ENCODE results near the gene DENND1B. TPM values are rescaled to one million over a fixed set of nuclear protein-coding genes. Genes with fewer than 3 reads are reported as not detected.
A peak's percentile ranks its signal among the peaks of the same experiment; 100 is the strongest.

The DENND1B gene
- polyA plus RNA-seq, 1 of the 3 experiments (the other 2 are of a cell fraction) = 1.4 TPM

DNA sequence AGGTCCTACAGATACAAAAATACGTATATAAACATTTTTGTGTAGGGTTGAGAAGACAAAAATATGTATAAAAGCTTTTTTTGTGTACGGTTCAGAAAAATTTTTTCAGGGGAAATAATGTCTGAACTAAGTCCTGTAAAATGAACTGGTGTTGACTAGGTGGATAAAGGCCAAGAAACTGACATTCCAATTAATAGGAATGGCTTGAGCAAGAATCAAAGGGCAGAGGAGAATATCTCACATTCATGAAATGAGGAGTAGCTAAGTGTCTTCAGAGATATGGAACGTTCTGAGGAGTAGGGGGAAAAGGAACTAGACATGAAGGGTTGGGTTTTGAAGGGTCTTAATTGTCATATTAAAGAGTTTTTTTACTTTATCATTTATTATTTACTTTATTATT is 231.2 kb downstream of the DENND1B start (continued):
- TF ChIP-seq, protein P1, sequence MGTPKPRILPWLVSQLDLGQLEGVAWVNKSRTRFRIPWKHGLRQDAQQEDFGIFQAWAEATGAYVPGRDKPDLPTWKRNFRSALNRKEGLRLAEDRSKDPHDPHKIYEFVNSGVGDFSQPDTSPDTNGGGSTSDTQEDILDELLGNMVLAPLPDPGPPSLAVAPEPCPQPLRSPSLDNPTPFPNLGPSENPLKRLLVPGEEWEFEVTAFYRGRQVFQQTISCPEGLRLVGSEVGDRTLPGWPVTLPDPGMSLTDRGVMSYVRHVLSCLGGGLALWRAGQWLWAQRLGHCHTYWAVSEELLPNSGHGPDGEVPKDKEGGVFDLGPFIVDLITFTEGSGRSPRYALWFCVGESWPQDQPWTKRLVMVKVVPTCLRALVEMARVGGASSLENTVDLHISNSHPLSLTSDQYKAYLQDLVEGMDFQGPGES (IDR thresholded peaks at IDR 0.05; ENCODE audit: low read depth, low read length) = no peak
- TF ChIP-seq, protein P2, sequence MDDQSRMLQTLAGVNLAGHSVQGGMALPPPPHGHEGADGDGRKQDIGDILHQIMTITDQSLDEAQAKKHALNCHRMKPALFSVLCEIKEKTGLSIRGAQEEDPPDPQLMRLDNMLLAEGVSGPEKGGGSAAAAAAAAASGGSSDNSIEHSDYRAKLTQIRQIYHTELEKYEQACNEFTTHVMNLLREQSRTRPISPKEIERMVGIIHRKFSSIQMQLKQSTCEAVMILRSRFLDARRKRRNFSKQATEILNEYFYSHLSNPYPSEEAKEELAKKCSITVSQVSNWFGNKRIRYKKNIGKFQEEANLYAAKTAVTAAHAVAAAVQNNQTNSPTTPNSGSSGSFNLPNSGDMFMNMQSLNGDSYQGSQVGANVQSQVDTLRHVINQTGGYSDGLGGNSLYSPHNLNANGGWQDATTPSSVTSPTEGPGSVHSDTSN (IDR thresholded peaks at IDR 0.05) = no peak
- TF ChIP-seq TCF12 (IDR thresholded peaks at IDR 0.05) (no peak), ELF1 (IDR thresholded peaks at IDR 0.05) (no peak), RAD21 (IDR thresholded peaks at IDR 0.05; ENCODE audit: low read length) (no peak), GABPA (IDR thresholded peaks at IDR 0.05; ENCODE audit: low read depth) (no peak)
- TF ChIP-seq, protein P3, sequence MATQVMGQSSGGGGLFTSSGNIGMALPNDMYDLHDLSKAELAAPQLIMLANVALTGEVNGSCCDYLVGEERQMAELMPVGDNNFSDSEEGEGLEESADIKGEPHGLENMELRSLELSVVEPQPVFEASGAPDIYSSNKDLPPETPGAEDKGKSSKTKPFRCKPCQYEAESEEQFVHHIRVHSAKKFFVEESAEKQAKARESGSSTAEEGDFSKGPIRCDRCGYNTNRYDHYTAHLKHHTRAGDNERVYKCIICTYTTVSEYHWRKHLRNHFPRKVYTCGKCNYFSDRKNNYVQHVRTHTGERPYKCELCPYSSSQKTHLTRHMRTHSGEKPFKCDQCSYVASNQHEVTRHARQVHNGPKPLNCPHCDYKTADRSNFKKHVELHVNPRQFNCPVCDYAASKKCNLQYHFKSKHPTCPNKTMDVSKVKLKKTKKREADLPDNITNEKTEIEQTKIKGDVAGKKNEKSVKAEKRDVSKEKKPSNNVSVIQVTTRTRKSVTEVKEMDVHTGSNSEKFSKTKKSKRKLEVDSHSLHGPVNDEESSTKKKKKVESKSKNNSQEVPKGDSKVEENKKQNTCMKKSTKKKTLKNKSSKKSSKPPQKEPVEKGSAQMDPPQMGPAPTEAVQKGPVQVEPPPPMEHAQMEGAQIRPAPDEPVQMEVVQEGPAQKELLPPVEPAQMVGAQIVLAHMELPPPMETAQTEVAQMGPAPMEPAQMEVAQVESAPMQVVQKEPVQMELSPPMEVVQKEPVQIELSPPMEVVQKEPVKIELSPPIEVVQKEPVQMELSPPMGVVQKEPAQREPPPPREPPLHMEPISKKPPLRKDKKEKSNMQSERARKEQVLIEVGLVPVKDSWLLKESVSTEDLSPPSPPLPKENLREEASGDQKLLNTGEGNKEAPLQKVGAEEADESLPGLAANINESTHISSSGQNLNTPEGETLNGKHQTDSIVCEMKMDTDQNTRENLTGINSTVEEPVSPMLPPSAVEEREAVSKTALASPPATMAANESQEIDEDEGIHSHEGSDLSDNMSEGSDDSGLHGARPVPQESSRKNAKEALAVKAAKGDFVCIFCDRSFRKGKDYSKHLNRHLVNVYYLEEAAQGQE (IDR thresholded peaks at IDR 0.05; ENCODE audit: low read depth, low read length) = no peak

DNA sequence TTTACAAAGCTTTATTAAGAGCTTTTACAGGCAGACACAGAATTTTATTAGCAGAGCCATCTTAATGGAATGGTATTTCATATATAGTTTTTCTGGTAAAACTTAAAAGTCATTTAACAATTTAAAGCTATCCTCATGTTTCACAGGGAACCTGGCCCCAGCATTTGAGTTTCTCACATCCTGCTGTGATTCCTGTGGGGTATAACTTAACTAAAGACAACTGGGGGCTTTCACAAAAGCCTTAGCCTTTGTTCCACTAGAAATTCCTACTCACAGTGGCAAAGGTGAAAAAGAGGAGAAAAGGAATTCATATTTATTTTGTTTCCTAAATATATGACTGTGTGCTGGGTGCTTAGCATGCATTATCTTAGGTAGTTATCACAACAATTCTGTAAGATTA is 233.9 kb downstream of the DENND1B start:
- no peak overlapping the region for H3K4me2 ChIP-seq
- no peaks in the 10 kb centered on the region for H3K27me3 ChIP-seq (ENCODE audit: insufficient read depth)
- H3K4me1 ChIP-seq (ENCODE audit: control insufficient read depth in 1 of 2, insufficient read depth in 2 of 2, low read depth in 1 of 2, low read length in 1 of 2) = no peaks in the 10 kb centered on the region; a peak in 1 of 4 replicates
- H3K36me3 ChIP-seq (replicated peaks in 1 of 2; ENCODE audit: control insufficient read depth in 1 of 2, insufficient read depth in 2 of 2, low read length in 1 of 2) = peaks cover 0 to 17% of the 10 kb centered on the region in 2 experiments
- no peak overlapping the region for H3K27ac ChIP-seq (ENCODE audit: low read depth in 2 of 2, low read length in 1 of 2)
- H4K20me1 ChIP-seq (ENCODE audit: insufficient read depth) = no peaks in the 10 kb centered on the region
- H3F3A ChIP-seq (replicated peaks; ENCODE audit: insufficient read depth) = no peaks in the 10 kb centered on the region
- H3K9me2 ChIP-seq = no peaks in the 10 kb centered on the region
- no peak overlapping the region for H3K9ac ChIP-seq
- POLR2A ChIA-PET = no interaction called here
- H3K4me3 ChIP-seq (ENCODE audit: low read depth in 2 of 2, low read length in 1 of 2) = no peak overlapping the region
- TF ChIP-seq FOXM1 (IDR thresholded peaks at IDR 0.05; ENCODE audit: low read depth) (no peak), JUND (IDR thresholded peaks at IDR 0.05) (no peak), MEF2A (IDR thresholded peaks at IDR 0.05; ENCODE audit: borderline replicate concordance, low read depth) (no peak)
- no peaks in the 10 kb centered on the region for H3K79me2 ChIP-seq (ENCODE audit: insufficient read depth)
- CTCF ChIA-PET = no interaction called here
- H3K9me3 ChIP-seq = no peaks in the 10 kb centered on the region
- DNase-seq = no peak
- H2AFZ ChIP-seq (ENCODE audit: low read depth) = no peak overlapping the region

DNA sequence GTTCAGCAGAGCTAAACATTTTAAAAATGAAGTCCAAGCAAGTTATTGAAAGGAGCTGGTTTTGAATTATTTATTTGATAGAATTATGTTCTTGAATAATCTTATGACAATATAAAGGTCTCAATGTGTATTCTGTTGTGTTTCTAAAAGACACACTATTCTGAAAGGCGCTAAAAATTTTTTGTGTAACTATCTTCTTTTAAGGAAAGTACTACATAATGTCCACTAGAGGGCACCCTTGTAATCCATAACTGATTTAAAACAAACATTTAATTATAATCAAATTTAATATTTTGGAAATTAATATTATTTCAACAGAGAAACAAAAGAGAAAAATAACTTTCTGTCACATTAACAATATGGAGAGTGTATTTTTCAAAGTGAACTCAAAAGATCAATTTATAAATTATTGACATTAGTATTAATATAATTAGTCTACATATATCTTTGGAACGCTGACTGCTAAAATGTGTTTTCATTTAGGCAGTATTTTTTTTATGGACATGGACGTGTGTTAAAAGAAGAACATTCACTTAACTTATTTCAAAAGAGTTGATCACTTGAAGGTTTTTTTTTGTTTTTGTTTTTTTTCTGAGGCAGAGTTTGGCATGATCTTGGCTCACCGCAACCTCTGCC is 248.4 kb downstream of the DENND1B start:
- no peak overlapping the region for H3K4me2 ChIP-seq
- no peaks in the 10 kb centered on the region for H3K36me3 ChIP-seq (replicated peaks in 1 of 2; ENCODE audit: control insufficient read depth in 1 of 2, insufficient read depth in 2 of 2, low read length in 1 of 2)
- no peaks in the 10 kb centered on the region for H3K9me3 ChIP-seq
- H3K27me3 ChIP-seq (ENCODE audit: insufficient read depth) = no peaks in the 10 kb centered on the region
- H3F3A ChIP-seq (replicated peaks; ENCODE audit: insufficient read depth) = no peaks in the 10 kb centered on the region
- H4K20me1 ChIP-seq (ENCODE audit: insufficient read depth) = no peaks in the 10 kb centered on the region
- H3K27ac ChIP-seq (ENCODE audit: low read depth in 2 of 2, low read length in 1 of 2) = no peak overlapping the region
- H3K4me3 ChIP-seq (ENCODE audit: low read depth in 2 of 2, low read length in 1 of 2) = no peak overlapping the region
- ChIA-PET POLR2A (no interaction called here), CTCF (interaction anchor here (0.6 to 1.6 kb wide), 14 partner anchors 8 to 1155 kb away, joined by 3 to 8 read pairs (median 4); no protein-coding TSS in a partner anchor)
- no peaks in the 10 kb centered on the region for H3K9me2 ChIP-seq
- H3K4me1 ChIP-seq (ENCODE audit: control insufficient read depth in 1 of 2, insufficient read depth in 2 of 2, low read depth in 1 of 2, low read length in 1 of 2) = no peaks in the 10 kb centered on the region; a peak in 1 of 4 replicates
- TF ChIP-seq, protein P4, sequence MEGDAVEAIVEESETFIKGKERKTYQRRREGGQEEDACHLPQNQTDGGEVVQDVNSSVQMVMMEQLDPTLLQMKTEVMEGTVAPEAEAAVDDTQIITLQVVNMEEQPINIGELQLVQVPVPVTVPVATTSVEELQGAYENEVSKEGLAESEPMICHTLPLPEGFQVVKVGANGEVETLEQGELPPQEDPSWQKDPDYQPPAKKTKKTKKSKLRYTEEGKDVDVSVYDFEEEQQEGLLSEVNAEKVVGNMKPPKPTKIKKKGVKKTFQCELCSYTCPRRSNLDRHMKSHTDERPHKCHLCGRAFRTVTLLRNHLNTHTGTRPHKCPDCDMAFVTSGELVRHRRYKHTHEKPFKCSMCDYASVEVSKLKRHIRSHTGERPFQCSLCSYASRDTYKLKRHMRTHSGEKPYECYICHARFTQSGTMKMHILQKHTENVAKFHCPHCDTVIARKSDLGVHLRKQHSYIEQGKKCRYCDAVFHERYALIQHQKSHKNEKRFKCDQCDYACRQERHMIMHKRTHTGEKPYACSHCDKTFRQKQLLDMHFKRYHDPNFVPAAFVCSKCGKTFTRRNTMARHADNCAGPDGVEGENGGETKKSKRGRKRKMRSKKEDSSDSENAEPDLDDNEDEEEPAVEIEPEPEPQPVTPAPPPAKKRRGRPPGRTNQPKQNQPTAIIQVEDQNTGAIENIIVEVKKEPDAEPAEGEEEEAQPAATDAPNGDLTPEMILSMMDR (IDR thresholded peaks at IDR 0.05) = peak; percentile 63
- TF ChIP-seq, protein P2 (IDR thresholded peaks at IDR 0.05) = no peak
- peak; percentile 48 for TF ChIP-seq RAD21 (IDR thresholded peaks at IDR 0.05; ENCODE audit: low read length)
- TF ChIP-seq TCF12 (IDR thresholded peaks at IDR 0.05) = no peak
- peak; percentile 4 for DNase-seq
- H2AFZ ChIP-seq (ENCODE audit: low read depth) = no peak overlapping the region
- WGBS (ENCODE audit: low lambda C conversion rate) = 58% methylated on average over 4 of the region's 4 CpGs
- no peaks in the 10 kb centered on the region for H3K79me2 ChIP-seq (ENCODE audit: insufficient read depth)
- no peak overlapping the region for H3K9ac ChIP-seq
